GM12864 (cell line): Measurements from ENCODE around the gene ZSWIM4.

Source experiments
- DNase-seq: peaks from one replicate; pipeline ENCODE4 v3.0.0-alpha.2; 2011; ENCODE audit warnings: low read depth
- H3K4me3 ChIP-seq: 2 replicates; pipeline ENCODE4 v1.5.1; 2011; ENCODE audit warnings: mild to moderate bottlenecking, low read depth, low read length, control low read depth
- TF ChIP-seq, protein P1 (sequence below): IDR thresholded peaks from 2 replicates; pipeline ENCODE4 v1.5.1; 2011; ENCODE audit warnings: low read depth, mild to moderate bottlenecking, moderate library complexity, low read length, control low read depth, inconsistent platforms; ENCODE audit errors: missing control alignments

ZSWIM4 gene

DNA sequence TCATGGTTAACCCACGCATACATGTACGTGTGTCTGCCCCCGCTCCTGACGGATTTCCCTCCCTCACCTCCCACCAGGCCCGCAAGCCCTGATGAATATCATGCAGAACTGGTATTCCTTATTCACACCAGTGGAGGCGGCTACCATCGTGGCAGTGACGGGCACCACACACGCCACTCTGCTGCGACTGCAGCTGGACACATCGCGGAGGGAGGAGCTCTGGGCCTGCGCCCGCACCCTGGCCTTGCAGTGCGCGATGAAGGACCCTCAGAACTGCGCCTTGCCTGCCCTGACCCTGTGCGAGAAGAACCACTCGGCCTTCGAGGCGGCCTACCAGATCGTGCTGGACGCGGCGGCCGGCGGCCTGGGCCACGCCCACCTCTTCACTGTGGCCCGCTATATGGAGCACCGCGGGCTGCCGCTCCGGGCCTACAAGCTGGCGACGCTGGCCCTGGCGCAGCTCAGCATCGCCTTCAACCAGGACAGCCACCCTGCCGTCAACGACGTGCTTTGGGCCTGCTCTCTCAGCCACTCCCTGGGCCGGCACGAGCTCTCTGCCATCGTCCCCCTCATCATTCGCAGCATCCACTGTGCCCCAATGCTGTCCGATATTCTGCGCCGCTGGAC, 35.0 kb downstream of the ZSWIM4 start:
- TF ChIP-seq, protein P1, sequence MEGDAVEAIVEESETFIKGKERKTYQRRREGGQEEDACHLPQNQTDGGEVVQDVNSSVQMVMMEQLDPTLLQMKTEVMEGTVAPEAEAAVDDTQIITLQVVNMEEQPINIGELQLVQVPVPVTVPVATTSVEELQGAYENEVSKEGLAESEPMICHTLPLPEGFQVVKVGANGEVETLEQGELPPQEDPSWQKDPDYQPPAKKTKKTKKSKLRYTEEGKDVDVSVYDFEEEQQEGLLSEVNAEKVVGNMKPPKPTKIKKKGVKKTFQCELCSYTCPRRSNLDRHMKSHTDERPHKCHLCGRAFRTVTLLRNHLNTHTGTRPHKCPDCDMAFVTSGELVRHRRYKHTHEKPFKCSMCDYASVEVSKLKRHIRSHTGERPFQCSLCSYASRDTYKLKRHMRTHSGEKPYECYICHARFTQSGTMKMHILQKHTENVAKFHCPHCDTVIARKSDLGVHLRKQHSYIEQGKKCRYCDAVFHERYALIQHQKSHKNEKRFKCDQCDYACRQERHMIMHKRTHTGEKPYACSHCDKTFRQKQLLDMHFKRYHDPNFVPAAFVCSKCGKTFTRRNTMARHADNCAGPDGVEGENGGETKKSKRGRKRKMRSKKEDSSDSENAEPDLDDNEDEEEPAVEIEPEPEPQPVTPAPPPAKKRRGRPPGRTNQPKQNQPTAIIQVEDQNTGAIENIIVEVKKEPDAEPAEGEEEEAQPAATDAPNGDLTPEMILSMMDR, result no peak
- H3K4me3 ChIP-seq, result no peak overlapping the region
- DNase-seq, result no peak

DNA sequence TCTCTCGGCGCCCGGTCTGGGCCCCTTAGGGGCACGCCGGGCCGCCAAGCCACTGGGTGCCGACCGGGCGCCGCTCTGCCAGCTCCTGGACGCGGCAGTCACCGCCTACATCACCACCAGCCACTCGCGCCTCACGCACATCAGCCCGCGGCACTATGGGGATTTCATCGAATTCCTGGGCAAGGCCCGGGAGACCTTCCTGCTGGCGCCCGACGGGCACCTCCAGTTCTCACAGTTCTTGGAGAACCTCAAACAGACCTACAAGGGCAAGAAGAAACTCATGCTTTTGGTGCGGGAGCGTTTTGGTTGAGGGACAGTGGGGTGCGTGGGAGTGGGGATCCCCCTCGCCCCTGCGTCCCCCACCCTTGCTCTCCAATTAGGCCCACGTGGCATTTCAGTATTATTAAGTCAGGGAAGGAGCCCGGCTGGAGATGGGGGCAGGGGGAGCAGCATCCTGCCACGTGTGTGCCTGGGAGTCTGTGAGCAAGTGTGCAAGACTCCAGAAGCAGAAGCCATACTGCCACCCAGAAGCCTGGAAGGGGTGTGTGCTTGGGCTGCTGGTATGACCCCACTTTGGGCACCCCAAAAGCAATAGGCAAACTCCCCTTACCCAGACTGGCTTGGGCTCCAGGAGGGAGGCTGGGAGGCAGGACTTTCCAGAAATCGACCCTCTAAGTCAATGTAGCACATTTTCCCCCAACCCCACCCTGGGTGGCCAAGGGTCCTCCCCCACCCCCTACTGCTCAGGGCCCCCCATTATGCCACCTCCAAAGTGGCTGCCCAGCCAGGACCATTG, 35.7 kb downstream of the ZSWIM4 start:
- DNase-seq, result no peak
- no peak overlapping the region for H3K4me3 ChIP-seq
- TF ChIP-seq, protein P1, result no peak

DNA sequence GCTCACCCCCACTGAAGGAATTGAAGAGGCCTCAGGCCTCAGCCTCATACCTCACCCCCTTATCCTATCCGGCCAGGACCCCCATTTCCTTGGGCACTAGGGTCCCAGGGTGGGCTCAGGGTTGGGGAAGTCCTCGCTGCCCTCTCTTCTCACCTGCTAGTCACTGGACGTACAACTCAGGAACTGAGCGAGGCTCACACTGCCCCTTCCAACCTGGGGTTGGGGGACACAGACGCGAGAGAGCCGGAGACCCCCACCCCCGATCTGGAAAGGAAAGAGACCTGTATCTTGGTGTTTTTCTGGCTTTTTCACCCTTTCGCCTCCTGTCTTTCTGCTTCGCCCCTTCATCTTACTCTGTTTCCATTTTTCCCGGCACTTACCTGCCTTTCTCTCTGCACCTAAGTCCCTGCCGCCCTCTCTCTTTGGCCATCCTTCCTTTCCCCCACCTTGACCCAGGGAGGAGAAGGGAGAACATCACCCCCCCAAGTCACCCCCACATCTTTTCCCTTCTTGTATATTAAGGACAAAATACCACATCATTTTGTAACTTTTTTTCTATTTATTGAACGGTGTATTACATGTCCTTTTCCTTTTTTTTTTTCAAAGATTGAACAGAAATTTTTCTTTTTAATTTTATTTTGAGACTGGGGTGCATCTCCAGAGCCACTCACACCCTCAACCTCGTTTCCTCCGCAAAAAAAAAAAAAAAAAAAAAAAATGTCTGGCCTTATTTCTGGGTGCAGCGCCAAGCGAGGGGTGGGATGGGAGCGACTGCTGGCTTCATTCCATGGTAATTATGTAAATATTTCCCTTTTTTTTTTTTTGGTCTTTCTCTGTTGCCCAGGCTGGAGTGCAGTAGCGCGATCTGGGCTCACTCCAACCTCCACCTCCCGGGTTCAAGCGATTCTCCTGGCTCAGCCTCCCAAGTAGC, 36.6 kb downstream of the ZSWIM4 start:
- no peak overlapping the region for H3K4me3 ChIP-seq
- TF ChIP-seq, protein P1, result no peak
- no peak for DNase-seq

DNA sequence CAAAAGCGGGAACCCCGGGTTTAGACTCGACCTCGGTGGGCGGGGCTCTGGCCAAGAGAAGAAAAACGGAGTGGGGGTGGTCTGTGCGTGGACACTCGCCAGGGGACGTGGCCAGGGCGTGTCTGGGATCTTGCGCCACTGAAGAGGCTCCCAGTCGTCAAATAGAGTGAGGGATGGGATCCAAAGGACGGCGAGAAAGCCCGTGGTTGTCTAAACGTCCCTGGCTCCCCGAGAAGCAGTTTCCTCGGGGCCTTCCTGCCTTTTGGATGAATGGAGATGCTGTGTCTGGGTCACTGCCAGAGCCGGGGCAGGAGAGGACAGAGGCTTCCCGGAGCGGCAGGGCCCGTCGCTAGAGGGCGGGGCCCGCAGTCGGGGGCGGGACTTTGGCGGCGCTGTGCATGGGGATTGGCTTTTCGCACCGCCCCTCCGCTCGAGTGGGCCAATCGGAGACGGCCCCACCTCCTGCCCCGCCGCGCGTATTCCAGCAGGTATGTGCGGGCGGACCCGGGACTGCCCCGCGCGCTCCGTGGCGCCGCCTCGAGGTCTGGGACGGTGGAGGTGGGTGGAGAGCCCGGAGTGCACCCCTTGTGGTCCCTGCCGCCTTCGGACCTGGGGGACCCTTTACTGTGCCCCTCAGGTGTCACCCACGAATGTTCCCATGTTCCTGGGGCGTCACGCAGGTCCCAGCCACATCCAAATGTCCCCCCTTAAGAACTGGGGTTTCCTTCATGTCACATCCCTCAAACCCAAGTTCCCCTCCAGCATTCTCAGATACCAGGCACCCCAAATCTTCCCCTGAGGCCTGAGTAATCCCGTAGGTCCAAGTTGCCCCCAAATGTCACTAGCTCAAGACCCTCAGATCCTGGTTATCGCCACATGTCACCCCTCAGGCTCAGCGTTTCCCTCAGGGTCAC, 38.3 kb downstream of the ZSWIM4 start:
- peak; percentile 57 for DNase-seq
- TF ChIP-seq, protein P1, result peak; percentile 64
- H3K4me3 ChIP-seq, result peak overlapping the region; percentile 59

DNA sequence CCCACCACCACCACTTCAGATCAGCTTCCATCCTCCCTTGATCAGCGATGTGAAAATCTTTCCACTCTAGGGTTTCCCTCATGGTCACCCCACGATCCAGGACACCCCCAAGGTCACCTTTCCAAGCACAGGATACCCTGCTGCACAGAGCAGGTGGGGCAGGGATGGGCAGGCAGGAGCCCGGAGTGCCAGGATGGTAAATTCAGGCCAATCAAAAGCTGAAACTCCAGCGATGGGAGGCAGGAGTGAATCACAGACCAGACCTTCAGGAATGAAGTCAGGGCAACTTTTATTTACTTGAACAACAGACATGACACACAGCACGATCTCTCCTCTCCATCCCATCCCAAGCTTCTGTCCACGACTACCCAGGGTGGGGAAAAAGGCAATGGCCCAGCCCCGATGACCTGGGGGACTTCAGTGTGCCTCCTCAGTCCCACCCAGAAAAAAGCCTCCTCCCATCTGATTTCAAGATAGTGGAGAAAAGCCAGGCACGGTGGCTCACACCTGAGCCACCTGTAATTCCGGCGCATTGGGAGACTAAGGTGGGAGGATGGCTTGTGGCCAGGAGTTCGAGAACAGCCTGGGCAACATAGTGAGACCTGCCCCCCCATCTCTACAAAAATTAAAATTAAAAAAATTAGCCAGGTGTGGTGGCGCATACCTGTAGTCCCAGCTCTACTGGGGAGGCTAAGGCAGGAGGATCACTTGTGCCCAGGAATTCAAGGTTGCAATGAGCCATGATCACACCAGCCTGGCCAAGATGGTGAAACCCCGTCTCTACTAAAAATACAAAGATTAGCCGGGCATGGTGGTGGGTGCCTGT, 39.2 kb downstream of the ZSWIM4 start:
- H3K4me3 ChIP-seq, result no peak overlapping the region; the same call in 1 of the 2 replicates
- no peak for DNase-seq

More for the DNA sequence above, 39.2 kb downstream of the ZSWIM4 start:
- TF ChIP-seq, protein P1, result no peak
